ENCODE results near the gene YES1. TPM values are rescaled to one million over a fixed set of nuclear protein-coding genes. Genes with fewer than 3 reads are reported as not detected.

YES1 gene
- total RNA-seq, 1 experiment from 2014 or later: 84.5 TPM

- H4K20me1 ChIP-seq (ENCODE audit: insufficient read depth): no peaks in the 10 kb centered on the region
- no peak for DNase-seq (ENCODE audit: low read depth, low spot score)
- TF ChIP-seq CBX3 (IDR thresholded peaks at IDR 0.05; ENCODE audit: low read depth) (no peak), TCF7L2 (IDR thresholded peaks at IDR 0.05; ENCODE audit: borderline replicate concordance, extremely low read depth, insufficient read depth, insufficient read length) (no peak)
- H3K27me3 ChIP-seq (ENCODE audit: insufficient read depth, low read length): no peaks in the 10 kb centered on the region
- CTCF ChIA-PET: interaction anchor here (0.8 to 4.5 kb wide), 5 partner anchors 10 to 217 kb away, joined by 3 to 72 read pairs (median 7); partner anchors contain the start of gene ENOSF1
- H3K36me3 ChIP-seq (ENCODE audit: control insufficient read depth in 1 of 2, insufficient read depth in 2 of 2, low read length in 2 of 2): no peaks in the 10 kb centered on the region
- RAD21 ChIA-PET (ENCODE audit: low non-redundant PET in 1 of 2, low total read pairs in 2 of 2, uncharacterized antibody in 2 of 2, unreplicated experiment in 2 of 2): no interaction called here
- no TSS peak for BruUV-seq (replicated peaks)
- peaks cover 19 to 53% of the 10 kb centered on the region in 2 experiments for H3K4me1 ChIP-seq (ENCODE audit: control insufficient read depth in 1 of 2, insufficient read depth in 2 of 2, low read length in 2 of 2)
- no peaks in the 10 kb centered on the region for H3K79me2 ChIP-seq (ENCODE audit: insufficient read depth, low read length)
- H3K9ac ChIP-seq (ENCODE audit: low read length): no peak overlapping the region
- no peak overlapping the region for H3K4me2 ChIP-seq (ENCODE audit: low read length)
- H3K27ac ChIP-seq (ENCODE audit: low read depth, low read length): no peak overlapping the region
- no peaks in the 10 kb centered on the region for H3K9me2 ChIP-seq (ENCODE audit: insufficient read depth)
- peak overlapping the region; percentile 90 for H2AFZ ChIP-seq (ENCODE audit: low read depth, low read length, poor library complexity, severe bottlenecking)
- POLR2A ChIA-PET: no interaction called here
- no peaks in the 10 kb centered on the region for H3K9me3 ChIP-seq (ENCODE audit: control insufficient read depth in 1 of 2, insufficient read depth in 1 of 2, low read depth in 1 of 2, low read length in 2 of 2)
- intact Hi-C loops (cut with micrococcal nuclease): no loop called here
- ATAC-seq: no peak
- H3K4me3 ChIP-seq (replicated peaks in 1 of 2; ENCODE audit: low read depth in 1 of 2, low read length in 2 of 2): no peak overlapping the region
These were observed 29.8 kb upstream of the YES1 start for GRCh38 chr18:841647-842370.

- no TSS peak for BruUV-seq (replicated peaks)
- Histone ChIP-seq H3K4me2 (ENCODE audit: low read length) (no peak overlapping the region), H3K4me3 (replicated peaks in 1 of 2; ENCODE audit: low read depth in 1 of 2, low read length in 2 of 2) (no peak overlapping the region), H3K9ac (ENCODE audit: low read length) (no peak overlapping the region), H3K9me3 (ENCODE audit: control insufficient read depth in 1 of 2, insufficient read depth in 1 of 2, low read depth in 1 of 2, low read length in 2 of 2) (no peaks in the 10 kb centered on the region), H3K27ac (ENCODE audit: low read depth, low read length) (no peak overlapping the region), H4K20me1 (ENCODE audit: insufficient read depth) (no peaks in the 10 kb centered on the region), H3K36me3 (ENCODE audit: control insufficient read depth in 1 of 2, insufficient read depth in 2 of 2, low read length in 2 of 2) (no peaks in the 10 kb centered on the region), H3K4me1 (ENCODE audit: control insufficient read depth in 1 of 2, insufficient read depth in 2 of 2, low read length in 2 of 2) (peaks cover 13 to 44% of the 10 kb centered on the region in 2 experiments), H2AFZ (ENCODE audit: low read depth, low read length, poor library complexity, severe bottlenecking) (no peak overlapping the region), H3K27me3 (ENCODE audit: insufficient read depth, low read length) (no peaks in the 10 kb centered on the region), H3K79me2 (ENCODE audit: insufficient read depth, low read length) (no peaks in the 10 kb centered on the region), H3K9me2 (ENCODE audit: insufficient read depth) (no peaks in the 10 kb centered on the region)
- DNase-seq (ENCODE audit: low read depth, low spot score) (no peak), ATAC-seq (no peak)
- POLR2A ChIA-PET: no interaction called here
- RAD21 ChIA-PET (ENCODE audit: low non-redundant PET in 1 of 2, low total read pairs in 2 of 2, uncharacterized antibody in 2 of 2, unreplicated experiment in 2 of 2): interaction anchor here in 1 of 2 experiments (0.6 kb wide), 1 partner anchor 21 kb away, joined by 3 read pairs; no protein-coding TSS in a partner anchor
- CTCF ChIA-PET: interaction anchor here (0.8 to 4.5 kb wide), 8 partner anchors 8 to 215 kb away, joined by 3 to 72 read pairs (median 6); partner anchors contain the start of gene ENOSF1
- intact Hi-C loops (cut with micrococcal nuclease): no loop called here
- TF ChIP-seq CTCF (IDR thresholded peaks at IDR 0.05 in 2 of 3, conservative IDR thresholded peaks at IDR 0.05 in 1 of 3; ENCODE audit: borderline replicate concordance in 1 of 3, insufficient read depth in 1 of 3, low read depth in 2 of 3, low read length in 2 of 3) (no peak), CBX3 (IDR thresholded peaks at IDR 0.05; ENCODE audit: low read depth) (no peak), ZNF274 (IDR thresholded peaks at IDR 0.05; ENCODE audit: low read depth, low read length) (no peak), EGR1 (IDR thresholded peaks at IDR 0.05; ENCODE audit: low read depth) (no peak), EZH2 (IDR thresholded peaks at IDR 0.05) (no peak), ZBTB33 (IDR thresholded peaks at IDR 0.05; ENCODE audit: extremely low read depth, insufficient replicate concordance, low read length) (no peak), EZH2phosphoT487 (IDR thresholded peaks at IDR 0.05; ENCODE audit: borderline replicate concordance) (no peak), POLR2A (IDR thresholded peaks at IDR 0.05; ENCODE audit: borderline replicate concordance, extremely low read depth, insufficient read depth, insufficient read length) (no peak), REST (IDR thresholded peaks at IDR 0.05; ENCODE audit: low read depth) (no peak)
These were observed 28.5 kb upstream of the YES1 start for GRCh38 chr18:840516-840915.
